ENCODE data around the gene CLUH. TPM values are rescaled to one million over a fixed set of nuclear protein-coding genes. Genes with fewer than 3 reads are reported as not detected.
"Not testable (repeated sequence)": the region's sequence is repeated elsewhere in the genome, so short reads cannot be mapped to it uniquely, and the experiment has no call there.

CLUH gene
- total RNA-seq, 3 donors from 2014 or later = 120 to 149 (median 145) TPM

- DNase-seq (no peak), ATAC-seq (no peak)
- intact Hi-C loops (cut with DNase I, micrococcal nuclease) = no loop called here
- H3K4me1 ChIP-seq (ENCODE audit: low read depth) = peaks cover 5% of the 10 kb centered on the region
- H3K9me3 ChIP-seq = no peaks in the 10 kb centered on the region
- H3K36me3 ChIP-seq (ENCODE audit: low read depth) = no peaks in the 10 kb centered on the region
- TF ChIP-seq CTCF (IDR thresholded peaks at IDR 0.05) = no peak
- no peak overlapping the region for H3K4me3 ChIP-seq
These were observed 27.0 kb downstream of the CLUH start for GRCh38 chr17:2684549-2684948.

GRCh38 chr17:2683912-2684311 is 27.7 kb downstream of the CLUH start:
- no peak for TF ChIP-seq CTCF (IDR thresholded peaks at IDR 0.05)
- Histone ChIP-seq H3K4me3 (no peak overlapping the region), H3K4me1 (ENCODE audit: low read depth) (peaks cover 5% of the 10 kb centered on the region), H3K36me3 (ENCODE audit: low read depth) (no peaks in the 10 kb centered on the region), H3K9me3 (no peaks in the 10 kb centered on the region)
- peak in 1 of 3 donors; percentile 58 for DNase-seq
- ATAC-seq = peak; percentile 69
- intact Hi-C loops (cut with DNase I, micrococcal nuclease) = no loop called here

GRCh38 chr17:2682176-2682938 is 29.2 kb downstream of the CLUH start:
- no peak for TF ChIP-seq CTCF (IDR thresholded peaks at IDR 0.05)
- no peaks in the 10 kb centered on the region for H3K36me3 ChIP-seq (ENCODE audit: low read depth)
- intact Hi-C loops (cut with DNase I, micrococcal nuclease) = no loop called here

GRCh38 chr17:2681650-2682049 is 29.9 kb downstream of the CLUH start:
- Histone ChIP-seq H3K36me3 (ENCODE audit: low read depth) (no peaks in the 10 kb centered on the region), H3K4me1 (ENCODE audit: low read depth) (peaks cover 5% of the 10 kb centered on the region), H3K4me3 (no peak overlapping the region), H3K9me3 (no peaks in the 10 kb centered on the region)
- DNase-seq (no peak), ATAC-seq (no peak)
- intact Hi-C loops (cut with DNase I, micrococcal nuclease) = no loop called here
- no peak for TF ChIP-seq CTCF (IDR thresholded peaks at IDR 0.05)

More at GRCh38 chr17:2682176-2682938, 29.2 kb downstream of the CLUH start:
- DNase-seq (no peak), ATAC-seq (no peak)
- peaks cover 5% of the 10 kb centered on the region for H3K4me1 ChIP-seq (ENCODE audit: low read depth)
- H3K4me3 ChIP-seq = no peak overlapping the region
- H3K9me3 ChIP-seq = no peaks in the 10 kb centered on the region

- H3K9me3 ChIP-seq = no peaks in the 10 kb centered on the region
- ATAC-seq = no peak
These were observed 30.6 kb downstream of the CLUH start for GRCh38 chr17:2680961-2681360.

GRCh38 chr17:2679247-2679646 is 32.3 kb downstream of the CLUH start:
- H3K4me1 ChIP-seq (ENCODE audit: low read depth); H3K4me3 ChIP-seq; intact Hi-C loops (cut with DNase I, micrococcal nuclease); H3K36me3 ChIP-seq (ENCODE audit: low read depth); DNase-seq; ATAC-seq; H3K9me3 ChIP-seq: not testable (repeated sequence)

More at GRCh38 chr17:2680961-2681360, 30.6 kb downstream of the CLUH start:
- DNase-seq = no peak
- Histone ChIP-seq H3K4me1 (ENCODE audit: low read depth) (peaks cover 5% of the 10 kb centered on the region), H3K36me3 (ENCODE audit: low read depth) (no peaks in the 10 kb centered on the region), H3K4me3 (no peak overlapping the region)
- intact Hi-C loops (cut with DNase I, micrococcal nuclease) = no loop called here
- no peak for TF ChIP-seq CTCF (IDR thresholded peaks at IDR 0.05)

All from mucosa of descending colon (tissue), 3 donors.